SK-N-MC (cell line): ENCODE results near the gene PCYT2.
"Not testable (repeated sequence)": the region's sequence is repeated elsewhere in the genome, so short reads cannot be mapped to it uniquely, and the experiment has no call there.

Source experiments
- DNase-seq: peaks from one replicate; pipeline ENCODE4 v3.0.0-alpha.2; 2011; ENCODE audit warnings: low read depth, low spot score
- H3K27ac ChIP-seq: fragments of 200-600 bp; sonication (generic); 2 replicates; pipeline ENCODE4 v1.5.1; 2016; ENCODE audit warnings: mixed run types
- H3K36me3 ChIP-seq: fragments of 200-600 bp; sonication (generic); 2 replicates; pipeline ENCODE4 v1.6.1; 2017; ENCODE audit warnings: antibody characterized with exemption, low read length, mixed read lengths; ENCODE audit not compliant: insufficient read depth
- H3K4me3 ChIP-seq: fragments of 200-600 bp; sonication (generic); 2 replicates; pipeline ENCODE4 v1.5.1; 2016
- H3K9ac ChIP-seq: fragments of 200-600 bp; sonication (generic); 2 replicates; pipeline ENCODE4 v1.8.0; 2017; ENCODE audit warnings: mixed run types, mixed read lengths; ENCODE audit not compliant: insufficient read length
- H3K9me3 ChIP-seq: fragments of 200-600 bp; sonication (generic); 2 replicates; pipeline ENCODE4 v1.6.1; 2017; ENCODE audit warnings: low read depth, mild to moderate bottlenecking, antibody characterized with exemption, low read length, moderate library complexity, mixed read lengths
- EZH2 ChIP-seq: fragments of 200-600 bp; sonication (generic); IDR thresholded peaks from one replicate; pipeline ENCODE4 v1.6.1; 2017; ENCODE audit warnings: antibody characterized with exemption
- FOXP2 ChIP-seq: optimal IDR thresholded peaks from 2 replicates; pipeline ENCODE3; 2011; ENCODE audit warnings: mild to moderate bottlenecking, moderate library complexity; ENCODE audit not compliant: insufficient read depth; ENCODE audit errors: extremely low read length, control extremely low read depth
- POLR2AphosphoS5 ChIP-seq: IDR thresholded peaks from 2 replicates; pipeline ENCODE4 v1.6.1; 2012; ENCODE audit warnings: mild to moderate bottlenecking, low read depth, low read length, borderline replicate concordance

Gene PCYT2

DNA sequence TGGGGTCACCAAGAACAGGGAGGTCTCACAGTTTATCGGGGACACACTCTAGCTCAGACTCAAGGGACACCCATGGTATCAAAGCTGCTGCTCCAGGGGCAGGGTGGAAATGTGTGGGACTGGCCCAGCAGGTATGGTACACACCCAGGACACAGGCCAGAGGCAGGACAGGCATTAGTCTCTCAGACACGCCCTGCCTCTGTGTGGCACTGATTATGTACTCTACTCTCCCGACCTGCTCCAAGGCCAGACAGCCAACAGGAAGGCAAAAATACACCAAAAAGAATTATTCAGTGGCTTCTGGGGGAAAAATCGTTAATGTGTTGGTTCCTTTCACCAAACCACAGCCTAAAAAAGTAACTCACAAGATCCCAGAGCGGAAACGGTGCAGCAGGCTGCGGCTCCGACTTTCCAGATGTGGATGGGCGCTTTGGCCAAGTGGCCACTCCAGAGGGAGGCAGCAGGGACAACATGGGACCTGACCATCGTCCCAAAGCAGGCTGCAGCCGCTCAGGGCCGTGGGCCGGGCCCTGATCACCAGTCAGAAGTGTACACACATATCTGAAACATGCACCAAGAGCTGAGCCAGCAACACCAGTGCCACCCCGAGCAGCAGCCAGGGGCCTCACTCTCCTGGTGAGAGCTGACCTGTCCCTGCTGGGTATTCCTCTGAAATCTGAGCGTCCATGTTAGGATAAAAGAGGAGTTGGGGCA lies 7.8 kb upstream of the PCYT2 start:
- Histone ChIP-seq H3K36me3 (peaks cover 28% of the 10 kb centered on the region; the same call in 1 of the 2 replicates), H3K9me3 (no peaks in the 10 kb centered on the region), H3K9ac (no peak overlapping the region), H3K27ac (peak overlapping the region; percentile 50; the same call in 1 of the 2 replicates), H3K4me3 (no peak overlapping the region)
- no peak for DNase-seq
- TF ChIP-seq POLR2AphosphoS5 (no peak), FOXP2 (no peak), EZH2 (no peak)

DNA sequence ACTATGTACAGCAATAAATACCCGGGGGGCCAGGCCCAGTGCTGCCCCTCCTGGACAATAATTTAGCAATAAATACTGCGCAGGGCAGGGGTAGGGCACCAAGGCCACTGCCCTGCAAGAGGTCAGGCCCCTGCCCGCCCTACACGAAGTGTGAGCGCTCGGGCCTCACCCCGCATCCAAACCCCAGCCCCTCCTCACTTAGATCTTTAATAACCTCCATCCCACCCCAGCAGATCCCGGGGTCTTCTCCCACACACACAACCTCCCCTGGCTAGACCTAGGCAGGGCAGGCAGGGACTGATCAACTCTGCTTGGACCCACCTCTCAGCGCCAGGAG lies 7.1 kb upstream of the PCYT2 start:
- Histone ChIP-seq H3K36me3 (peaks cover 34% of the 10 kb centered on the region; the same call in 1 of the 2 replicates), H3K4me3 (peak overlapping the region; percentile 82)
- not testable (repeated sequence) for H3K27ac ChIP-seq

DNA sequence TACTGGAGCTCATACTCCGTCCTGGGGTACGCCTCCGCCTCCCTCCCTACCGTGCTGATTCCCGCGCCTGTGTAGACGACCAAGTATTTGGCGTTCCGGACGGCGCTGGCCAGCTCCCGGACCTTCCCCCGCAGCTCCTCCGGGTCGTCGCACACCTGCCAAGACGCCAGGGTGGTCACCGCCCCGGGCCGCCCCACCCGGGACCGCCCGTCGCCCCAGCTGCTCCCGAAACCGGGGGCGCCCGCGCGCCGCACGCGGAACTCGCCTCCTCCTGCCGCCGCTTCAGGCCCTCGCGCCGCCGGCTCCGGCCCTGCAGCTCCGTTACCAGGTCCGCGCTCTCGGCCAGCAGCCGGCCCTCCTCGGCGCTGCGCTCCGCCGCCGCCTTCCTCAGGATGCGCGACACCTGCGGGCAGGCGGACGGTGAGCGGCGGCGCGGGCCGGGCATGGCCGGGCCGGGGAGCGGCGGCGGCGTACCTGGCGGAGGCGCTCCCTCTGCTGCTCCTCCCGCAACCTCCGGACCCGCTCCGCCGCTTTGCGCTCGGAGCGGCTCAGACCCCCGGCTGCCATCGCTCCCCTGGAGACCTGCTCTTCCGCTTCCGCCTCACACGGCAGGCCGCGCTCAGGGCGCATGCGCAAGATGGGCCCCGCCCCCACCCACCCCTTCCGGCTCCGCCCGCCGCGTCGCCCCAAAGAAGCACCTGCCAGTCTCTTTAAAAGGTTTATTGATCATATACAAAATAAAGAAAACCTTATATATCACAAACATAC lies 6.5 kb upstream of the PCYT2 start, which contains the start of gene SIRT7:
SIRT7 (minus strand) TSS at position 612 of the 768 bp plus-strand sequence; CDS start at position 567, 45 bp downstream.
- Histone ChIP-seq H3K9ac (peak within 1 kb of the TSS; percentile 74), H3K27ac (peak within 1 kb of the TSS; percentile 50; the same call in 1 of the 2 replicates), H3K36me3 (peaks cover 40% of the 10 kb centered on the region; the same call in 1 of the 2 replicates), H3K9me3 (no peaks in the 10 kb centered on the region), H3K4me3 (peak within 1 kb of the TSS; percentile 82)
- DNase-seq: no peak
- TF ChIP-seq POLR2AphosphoS5 (peak; percentile 53; the same call in 1 of the 2 replicates), EZH2 (no peak)

More for the DNA sequence above, 7.1 kb upstream of the PCYT2 start:
- not testable (repeated sequence) for H3K9ac ChIP-seq, DNase-seq, H3K9me3 ChIP-seq

DNA sequence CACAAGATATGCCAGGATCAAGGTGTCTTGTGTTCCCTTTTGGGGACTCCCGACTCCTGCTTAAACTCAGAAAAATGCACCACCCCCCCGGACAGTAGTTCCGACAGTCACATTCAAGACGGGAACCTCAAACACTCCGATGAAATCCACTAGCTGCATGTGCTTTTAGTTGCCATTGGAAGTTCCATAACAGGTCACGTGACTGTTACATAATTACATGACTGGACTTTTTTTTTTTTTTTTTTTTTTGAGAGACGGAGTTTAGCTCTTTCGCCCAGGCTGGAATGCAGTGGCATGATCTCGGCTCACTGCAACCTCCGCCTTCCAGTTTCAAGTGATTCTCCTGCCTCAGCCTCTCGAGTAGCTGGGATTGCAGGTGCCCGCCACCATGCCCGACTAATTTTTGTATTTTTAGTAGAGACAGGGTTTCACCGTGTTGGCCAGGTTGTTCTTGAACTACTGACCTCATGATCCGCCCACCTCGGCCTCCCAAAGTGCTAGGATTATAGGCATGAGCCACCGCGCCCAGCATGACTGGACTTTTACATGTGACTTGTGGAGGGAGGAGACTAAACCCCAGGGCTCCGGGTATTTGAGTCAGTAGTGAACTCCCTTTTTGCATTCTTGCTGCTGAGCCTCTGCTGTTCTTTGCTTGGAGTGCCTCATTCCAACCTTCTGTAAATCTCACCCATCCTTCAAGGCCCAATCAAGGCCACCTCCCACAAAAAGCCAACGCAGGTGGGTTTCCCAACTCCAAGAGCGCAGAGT lies 5.2 kb upstream of the PCYT2 start:
- Histone ChIP-seq H3K9me3 (no peaks in the 10 kb centered on the region), H3K36me3 (peaks cover 35% of the 10 kb centered on the region; the same call in 1 of the 2 replicates), H3K4me3 (peak overlapping the region; percentile 82), H3K9ac (peak overlapping the region; percentile 74), H3K27ac (0 out of 2 replicates have a peak overlapping the region, but pooled peaks have one; percentile 19)
- TF ChIP-seq POLR2AphosphoS5 (no peak), FOXP2 (no peak), EZH2 (no peak)
- DNase-seq: no peak

DNA sequence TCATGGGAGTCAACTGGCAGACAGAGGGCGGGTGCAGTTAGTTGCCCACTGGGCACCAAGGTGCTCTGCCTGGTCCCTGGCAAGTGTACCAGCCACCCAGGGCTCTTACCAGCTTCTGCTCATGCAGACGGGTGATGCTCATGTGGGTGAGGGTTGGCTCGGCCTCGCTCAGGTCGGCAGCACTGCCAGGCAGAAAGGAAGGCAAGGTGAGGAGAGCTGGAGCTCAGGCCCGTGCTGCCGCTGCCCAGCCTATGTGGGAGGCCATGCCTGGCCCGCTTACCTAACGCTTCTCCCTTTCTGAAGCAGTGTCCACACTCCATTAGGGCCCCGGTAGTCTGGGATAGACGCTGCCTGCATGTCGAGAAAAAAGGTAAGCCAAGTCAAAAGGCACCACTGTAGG lies 4.1 kb upstream of the PCYT2 start:
- Histone ChIP-seq H3K4me3 (no peak overlapping the region), H3K9me3 (no peaks in the 10 kb centered on the region), H3K27ac (no peak overlapping the region), H3K36me3 (peaks cover 30% of the 10 kb centered on the region; the same call in 1 of the 2 replicates), H3K9ac (no peak overlapping the region)
- DNase-seq: no peak
- TF ChIP-seq POLR2AphosphoS5: no peak
- TF ChIP-seq EZH2: no peak
- TF ChIP-seq FOXP2: no peak

DNA sequence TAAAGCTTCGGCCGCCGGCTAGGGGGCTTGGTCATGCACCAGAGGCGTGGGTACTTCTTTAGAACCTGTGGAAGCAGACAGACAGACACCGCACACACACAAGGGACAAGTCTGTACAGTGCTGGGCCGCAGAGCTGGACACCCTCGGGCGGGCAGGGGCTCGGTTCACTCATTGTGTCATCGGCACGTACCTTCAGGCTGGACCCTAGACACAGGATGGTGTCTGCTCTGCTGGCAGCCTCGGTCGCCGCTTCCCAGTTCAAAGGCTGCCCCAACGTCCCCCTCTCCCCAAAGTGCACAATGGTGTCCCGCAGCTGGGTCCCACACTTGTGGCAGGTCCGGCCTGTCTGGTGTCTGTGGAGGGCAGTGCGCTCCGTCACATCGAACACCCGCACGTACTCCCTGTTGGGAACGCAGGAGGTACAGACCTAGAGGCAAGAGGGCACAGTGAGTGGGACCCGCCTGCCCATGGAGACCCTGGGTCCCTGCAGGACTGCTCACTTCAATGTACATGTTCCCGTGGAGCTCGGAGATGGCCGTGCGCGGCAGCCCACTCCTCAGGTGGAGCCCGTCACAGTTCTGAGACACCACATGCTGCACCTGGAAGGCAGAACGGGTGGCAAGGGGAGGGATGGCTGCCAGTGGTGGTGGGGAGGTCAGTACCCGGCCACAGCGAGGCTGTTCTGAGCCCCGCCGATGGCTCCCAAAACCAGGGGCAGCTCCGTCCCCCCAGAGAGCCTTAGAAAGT lies 3.1 kb upstream of the PCYT2 start:
- H3K27ac ChIP-seq: no peak overlapping the region
- no peak for DNase-seq
- H3K36me3 ChIP-seq: peaks cover 30% of the 10 kb centered on the region; the same call in 1 of the 2 replicates
- no peak overlapping the region for H3K4me3 ChIP-seq
- TF ChIP-seq FOXP2 (no peak), EZH2 (no peak), POLR2AphosphoS5 (no peak)
- no peak overlapping the region for H3K9ac ChIP-seq
- H3K9me3 ChIP-seq: no peaks in the 10 kb centered on the region

DNA sequence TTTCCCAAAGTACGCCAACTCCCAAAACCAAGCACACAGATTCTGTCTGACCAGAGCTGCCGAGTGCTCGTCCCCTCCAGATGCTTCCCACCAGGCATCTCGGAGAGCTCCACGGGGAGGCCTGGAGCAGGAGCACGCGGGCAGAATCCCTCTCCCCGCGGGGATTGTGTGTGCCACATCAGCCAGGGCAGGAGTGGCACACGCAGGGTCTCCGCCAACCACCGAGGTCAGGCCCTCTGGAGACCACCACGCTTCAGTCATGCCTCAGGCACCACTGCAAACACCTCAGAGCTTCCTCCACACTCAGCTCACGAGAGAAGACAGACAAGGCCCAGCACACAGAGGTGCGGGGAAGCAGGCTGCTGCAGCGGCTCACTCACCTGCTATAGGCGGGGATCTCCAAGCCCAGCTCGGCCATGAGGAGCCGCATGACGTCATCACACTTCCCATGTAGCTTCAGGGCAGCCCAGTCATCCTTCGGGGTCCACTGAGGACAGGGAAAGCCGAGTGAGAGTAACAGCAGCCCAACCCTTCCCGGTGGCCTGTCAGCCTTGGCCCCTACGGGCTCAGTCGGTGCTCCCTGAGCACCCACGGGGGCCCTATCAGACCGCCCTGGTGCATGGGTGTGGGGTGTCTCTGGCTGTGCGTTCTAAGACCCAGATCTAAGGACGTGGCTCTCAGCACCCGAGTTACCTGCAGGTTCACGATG lies 2.3 kb upstream of the PCYT2 start:
- TF ChIP-seq POLR2AphosphoS5 (no peak), EZH2 (no peak), FOXP2 (no peak)
- H3K36me3 ChIP-seq: peaks cover 30% of the 10 kb centered on the region; the same call in 1 of the 2 replicates
- H3K9ac ChIP-seq: no peak overlapping the region
- no peaks in the 10 kb centered on the region for H3K9me3 ChIP-seq
- no peak overlapping the region for H3K27ac ChIP-seq
- H3K4me3 ChIP-seq: no peak overlapping the region
- DNase-seq: no peak
